CD4-positive, alpha-beta memory T cell (primary cell): ENCODE results near the gene NRXN2. TPM values are rescaled to one million over a fixed set of nuclear protein-coding genes. Genes with fewer than 3 reads are reported as not detected.

Source experiments
- CTCF ChIA-PET: fragments of 350-600 bp; sonication (Branson Sonifier 250); formaldehyde crosslinking; loops from one replicate; lab custom pipeline; 2021; ENCODE audit warnings: inconsistent platforms; ENCODE audit not compliant: partially characterized antibody; lab: Charles Lee
- POLR2A ChIA-PET: fragments of 350-600 bp; sonication (Branson Sonifier 250); formaldehyde crosslinking; loops from one replicate; lab custom pipeline; 2021; ENCODE audit not compliant: partially characterized antibody; lab: Charles Lee
- DNase-seq, 5 donors: peaks; one replicate each; pipeline versions ENCODE4 v3.0.0 to v3.0.0-alpha.2; 2020 to 2022; ENCODE audit warnings: mixed read lengths in 1 of 5
- H3K27ac ChIP-seq: one replicate; pipeline ENCODE4 v1.7.0; 2013; ENCODE audit warnings: low read depth, low read length
- H3K27me3 ChIP-seq: 2 replicates; pipeline ENCODE4 v1.7.0; 2013; ENCODE audit warnings: mild to moderate bottlenecking, low read length, moderate library complexity; ENCODE audit not compliant: insufficient read depth
- H3K36me3 ChIP-seq: 2 replicates; pipeline ENCODE4 v1.7.0; 2013; ENCODE audit warnings: mild to moderate bottlenecking, low read length, moderate library complexity; ENCODE audit not compliant: insufficient read depth
- H3K4me1 ChIP-seq: 2 replicates; pipeline ENCODE4 v1.7.0; 2013; ENCODE audit warnings: mild to moderate bottlenecking, low read length, moderate library complexity; ENCODE audit not compliant: insufficient read depth
- H3K4me3 ChIP-seq, 2 donors: one replicate each; pipeline ENCODE4 v1.7.0; 2013; ENCODE audit warnings: low read length in 2 of 2, mild to moderate bottlenecking in 1 of 2
- H3K9me3 ChIP-seq, 2 donors: one replicate each; pipeline ENCODE4 v1.7.0; 2013; ENCODE audit warnings: low read length in 2 of 2, control low read depth in 1 of 2; ENCODE audit not compliant: control insufficient read depth in 1 of 2
- H3K27ac Mint-ChIP-seq, 7 donors: one replicate each; pipeline ENCODE4 v1.8.0; 2020 to 2021; ENCODE audit warnings: mixed read lengths in 7 of 7, mild to moderate bottlenecking in 6 of 7, inconsistent platforms in 3 of 7, moderate library complexity in 3 of 7
- H3K27me3 Mint-ChIP-seq, 2 donors: one replicate each; pipeline ENCODE4 v1.8.0; 2020 to 2021; ENCODE audit warnings: mixed read lengths in 2 of 2
- H3K36me3 Mint-ChIP-seq, 2 donors: one replicate each; pipeline ENCODE4 v1.8.0; 2020 to 2021; ENCODE audit warnings: mixed read lengths in 2 of 2, inconsistent platforms in 1 of 2, mild to moderate bottlenecking in 1 of 2
- H3K4me1 Mint-ChIP-seq, 4 donors: one replicate each; pipeline ENCODE4 v1.8.0; 2020 to 2021; ENCODE audit warnings: mixed read lengths in 4 of 4, mild to moderate bottlenecking in 1 of 4
- H3K4me3 Mint-ChIP-seq, 8 donors: one replicate each; pipeline ENCODE4 v1.8.0; 2020 to 2021; ENCODE audit warnings: mixed read lengths in 8 of 8, mild to moderate bottlenecking in 7 of 8, moderate library complexity in 6 of 8, inconsistent platforms in 3 of 8
- H3K9me3 Mint-ChIP-seq, 8 donors: one replicate each; pipeline ENCODE4 v1.8.0; 2020 to 2021; ENCODE audit warnings: mixed read lengths in 8 of 8, mild to moderate bottlenecking in 5 of 8, inconsistent platforms in 3 of 8, moderate library complexity in 1 of 8
- intact Hi-C: fragments of 100-400 bp; cut with micrococcal nuclease; formaldehyde crosslinking; loops from one replicate; pipeline ENCODE4 v1.15.1; 2023
- polyA plus RNA-seq, 2 donors: library from polyadenylated mRNA; unstranded; fragments of 300-500 nt; fragmentation: Illumina TruSeq; gene quantifications; one replicate each; pipeline ENCODE4 v1.2.3, GENCODE V29; 2021
- total RNA-seq, 2 experiments: library from RNA; stranded (reverse); gene quantifications; one replicate each; pipeline ENCODE4 v1.2.3, GENCODE V29; 2021

NRXN2 gene
- total and polyA plus RNA-seq, 4 experiments from 2014 or later = 0.30 TPM; not detected in 3

DNA sequence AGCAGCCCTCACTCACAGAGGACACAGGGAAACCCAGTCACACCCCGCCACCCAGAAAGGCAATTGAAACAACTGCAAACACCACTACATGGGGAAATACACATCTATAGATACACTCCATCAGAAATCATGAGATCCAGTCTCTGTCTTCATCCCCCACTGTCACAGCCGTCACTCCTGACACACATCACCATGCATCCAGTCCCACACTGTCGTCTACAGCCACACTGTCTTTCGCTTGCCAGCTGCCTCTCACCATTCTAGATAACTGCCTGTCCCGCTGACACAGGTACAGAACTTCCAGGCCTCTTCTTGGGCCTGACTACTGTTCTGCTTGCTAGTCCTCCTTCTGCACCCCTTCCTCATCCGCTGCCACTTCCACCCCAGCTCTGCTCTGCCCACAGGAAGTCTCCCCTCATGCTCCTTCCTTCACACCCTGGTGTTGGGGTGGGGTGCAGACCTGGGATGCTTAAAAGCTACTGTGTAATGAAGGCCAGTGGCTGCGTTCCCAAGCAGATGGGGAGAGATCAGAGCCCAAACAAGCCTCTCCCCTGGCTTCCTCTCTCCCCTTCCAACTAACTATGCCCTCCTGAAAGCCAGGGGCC lies 89.3 kb downstream of the NRXN2 start:
- H3K27ac ChIP-seq = no peak overlapping the region
- H3K9me3 ChIP-seq = no peaks in the 10 kb centered on the region
- Mint-ChIP-seq H3K36me3 (no peaks in the 10 kb centered on the region), H3K27me3 (peaks cover 9 to 23% of the 10 kb centered on the region in 2 donors), H3K9me3 (peaks cover 0 to 1% (median 0%) of the 10 kb centered on the region in 8 donors), H3K4me1 (peaks cover 4 to 15% (median 4%) of the 10 kb centered on the region in 4 donors), H3K4me3 (no peak overlapping the region), H3K27ac (peak overlapping the region in 1 of 7 donors; percentile 11)
- no peak for DNase-seq
- ChIA-PET CTCF (no interaction called here), POLR2A (no interaction called here)
- H3K27me3 ChIP-seq = no peaks in the 10 kb centered on the region
- peaks cover 7% of the 10 kb centered on the region for H3K4me1 ChIP-seq
- H3K36me3 ChIP-seq = no peaks in the 10 kb centered on the region
- no peak overlapping the region for H3K4me3 ChIP-seq
- intact Hi-C loops = no loop called here

DNA sequence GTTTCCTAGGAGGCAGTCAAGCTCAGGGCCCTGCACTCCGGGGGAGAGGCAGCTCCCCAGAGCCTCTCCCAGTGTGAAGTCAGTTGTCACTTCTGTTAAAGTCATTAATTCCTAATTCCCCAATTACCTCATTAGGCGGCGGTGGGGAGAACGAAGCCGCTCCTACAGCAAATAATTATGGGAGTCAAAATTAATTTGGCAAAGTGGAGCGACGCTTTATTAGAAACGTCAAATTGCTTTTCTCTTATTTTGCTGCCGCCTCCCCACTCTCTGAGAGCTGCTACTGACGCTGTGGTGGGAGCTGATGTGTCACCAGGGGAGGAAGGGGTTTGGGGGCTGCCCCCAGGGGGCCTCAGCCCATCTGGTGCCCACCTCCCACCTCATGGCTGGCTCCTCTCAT lies 90.3 kb downstream of the NRXN2 start:
- Histone ChIP-seq H3K27me3 (no peaks in the 10 kb centered on the region), H3K4me1 (peaks cover 7% of the 10 kb centered on the region), H3K9me3 (no peaks in the 10 kb centered on the region), H3K36me3 (no peaks in the 10 kb centered on the region), H3K27ac (no peak overlapping the region), H3K4me3 (no peak overlapping the region)
- intact Hi-C loops = no loop called here
- H3K27me3 Mint-ChIP-seq = peaks cover 9 to 23% of the 10 kb centered on the region in 2 donors
- ChIA-PET POLR2A (no interaction called here), CTCF (no interaction called here)
- DNase-seq = no peak
- H3K4me3 Mint-ChIP-seq = no peak overlapping the region
- H3K27ac Mint-ChIP-seq = no peak overlapping the region
- H3K4me1 Mint-ChIP-seq = peaks cover 4 to 15% (median 4%) of the 10 kb centered on the region in 4 donors
- H3K9me3 Mint-ChIP-seq = peaks cover 0 to 1% (median 0%) of the 10 kb centered on the region in 8 donors
- H3K36me3 Mint-ChIP-seq = no peaks in the 10 kb centered on the region

DNA sequence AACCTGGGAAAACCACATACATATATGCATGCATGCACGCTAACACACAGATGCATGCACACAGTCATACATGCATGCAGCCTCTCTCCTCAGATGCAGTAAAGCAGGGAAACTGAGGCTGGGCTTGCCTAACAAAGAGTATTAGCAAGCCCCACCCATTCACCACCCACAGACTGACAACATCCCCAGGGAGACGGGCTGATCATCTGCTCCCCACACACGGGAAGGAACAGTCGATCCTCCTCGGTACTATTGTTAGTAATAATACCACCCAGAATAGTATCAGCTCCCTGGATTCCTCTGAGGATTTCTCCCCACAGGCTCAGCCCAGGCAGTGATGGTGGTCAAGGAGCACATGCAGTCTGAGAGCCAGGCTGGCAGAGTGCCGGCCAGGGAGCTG lies 90.8 kb downstream of the NRXN2 start:
- Mint-ChIP-seq H3K27me3 (peaks cover 9 to 23% of the 10 kb centered on the region in 2 donors), H3K4me1 (peaks cover 4 to 15% (median 4%) of the 10 kb centered on the region in 4 donors), H3K9me3 (peaks cover 0 to 1% (median 0%) of the 10 kb centered on the region in 8 donors), H3K4me3 (no peak overlapping the region), H3K36me3 (no peaks in the 10 kb centered on the region), H3K27ac (no peak overlapping the region)
- H3K4me1 ChIP-seq = peaks cover 7% of the 10 kb centered on the region
- H3K9me3 ChIP-seq = no peaks in the 10 kb centered on the region
- DNase-seq = no peak
- ChIA-PET POLR2A (no interaction called here), CTCF (no interaction called here)
- no peak overlapping the region for H3K27ac ChIP-seq
- no peak overlapping the region for H3K4me3 ChIP-seq
- no peaks in the 10 kb centered on the region for H3K27me3 ChIP-seq
- intact Hi-C loops = no loop called here
- H3K36me3 ChIP-seq = no peaks in the 10 kb centered on the region

DNA sequence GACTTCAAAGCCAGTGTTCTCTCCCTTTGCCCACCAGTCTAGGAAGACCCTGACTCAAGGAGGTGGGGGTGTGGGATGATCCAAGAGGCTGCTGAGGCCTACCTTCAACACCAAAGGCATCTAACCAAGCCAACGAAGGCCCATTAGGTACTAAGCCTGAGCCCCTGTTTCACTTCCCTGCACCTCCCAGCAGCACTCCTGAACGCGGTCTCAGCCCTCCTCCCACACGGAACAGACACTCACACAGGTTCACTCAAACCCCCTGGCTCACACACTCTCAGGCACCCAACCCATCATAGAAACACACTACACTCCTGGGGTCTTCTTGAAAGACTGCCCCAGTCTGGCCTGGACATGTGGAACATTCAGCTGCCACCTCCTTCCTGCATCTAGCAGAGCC lies 91.3 kb downstream of the NRXN2 start:
- Mint-ChIP-seq H3K9me3 (peaks cover 0 to 1% (median 0%) of the 10 kb centered on the region in 8 donors), H3K36me3 (no peaks in the 10 kb centered on the region), H3K4me3 (no peak overlapping the region), H3K4me1 (peaks cover 4 to 15% (median 4%) of the 10 kb centered on the region in 4 donors), H3K27me3 (peaks cover 9 to 22% of the 10 kb centered on the region in 2 donors), H3K27ac (peak overlapping the region in 1 of 7 donors; percentile 52)
- Histone ChIP-seq H3K27ac (no peak overlapping the region), H3K9me3 (no peaks in the 10 kb centered on the region), H3K27me3 (no peaks in the 10 kb centered on the region), H3K4me3 (no peak overlapping the region), H3K36me3 (no peaks in the 10 kb centered on the region), H3K4me1 (peaks cover 7% of the 10 kb centered on the region)
- POLR2A ChIA-PET = no interaction called here
- CTCF ChIA-PET = no interaction called here
- intact Hi-C loops = no loop called here
- no peak for DNase-seq

DNA sequence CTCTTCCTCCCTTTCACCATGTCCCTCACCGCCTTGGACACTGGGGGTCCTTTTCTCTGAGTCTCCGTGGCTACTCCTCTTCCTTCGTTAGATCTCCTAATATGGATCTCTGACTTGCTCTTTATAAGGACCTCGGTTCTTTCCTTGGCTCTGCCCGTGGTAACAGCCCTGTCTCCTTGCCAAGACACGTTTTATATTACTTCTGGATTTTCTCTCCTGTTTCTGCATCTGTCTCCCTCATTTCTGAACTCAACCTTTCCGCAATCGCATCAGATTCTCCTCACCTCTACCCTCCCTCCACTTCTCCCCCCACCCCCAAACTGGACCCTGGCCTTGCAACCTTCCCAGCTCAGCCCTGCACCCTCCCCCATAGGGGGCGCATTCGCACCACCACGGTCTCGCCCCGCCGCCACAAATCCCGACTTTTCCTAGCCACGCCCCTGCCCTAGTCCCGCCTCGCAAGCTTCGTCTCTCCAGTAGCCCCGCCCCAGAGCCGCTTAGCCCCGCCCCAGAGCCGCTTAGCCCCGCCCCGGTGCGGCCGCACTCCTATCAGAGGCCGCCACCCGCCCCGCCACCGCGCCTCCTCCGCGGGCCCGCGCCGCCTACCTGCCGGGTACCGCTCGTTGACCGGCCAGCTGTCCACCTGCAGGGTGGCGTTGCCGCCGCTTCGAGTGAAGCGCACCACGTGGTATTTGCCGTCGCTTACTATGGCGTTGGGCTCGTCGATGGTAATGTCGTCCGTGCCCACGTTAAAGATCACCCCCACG lies 93.0 kb downstream of the NRXN2 start:
- Mint-ChIP-seq H3K27ac (no peak overlapping the region), H3K36me3 (no peaks in the 10 kb centered on the region), H3K4me3 (no peak overlapping the region), H3K27me3 (peaks cover 7 to 13% of the 10 kb centered on the region in 2 donors), H3K4me1 (peaks cover 4 to 15% (median 4%) of the 10 kb centered on the region in 4 donors), H3K9me3 (peaks cover 0 to 1% (median 0%) of the 10 kb centered on the region in 8 donors)
- intact Hi-C loops = no loop called here
- ChIA-PET POLR2A (no interaction called here), CTCF (no interaction called here)
- H3K27ac ChIP-seq = no peak overlapping the region
- no peak overlapping the region for H3K4me3 ChIP-seq
- no peaks in the 10 kb centered on the region for H3K36me3 ChIP-seq
- peaks cover 7% of the 10 kb centered on the region for H3K4me1 ChIP-seq
- no peaks in the 10 kb centered on the region for H3K9me3 ChIP-seq
- no peak for DNase-seq
- H3K27me3 ChIP-seq = no peaks in the 10 kb centered on the region

DNA sequence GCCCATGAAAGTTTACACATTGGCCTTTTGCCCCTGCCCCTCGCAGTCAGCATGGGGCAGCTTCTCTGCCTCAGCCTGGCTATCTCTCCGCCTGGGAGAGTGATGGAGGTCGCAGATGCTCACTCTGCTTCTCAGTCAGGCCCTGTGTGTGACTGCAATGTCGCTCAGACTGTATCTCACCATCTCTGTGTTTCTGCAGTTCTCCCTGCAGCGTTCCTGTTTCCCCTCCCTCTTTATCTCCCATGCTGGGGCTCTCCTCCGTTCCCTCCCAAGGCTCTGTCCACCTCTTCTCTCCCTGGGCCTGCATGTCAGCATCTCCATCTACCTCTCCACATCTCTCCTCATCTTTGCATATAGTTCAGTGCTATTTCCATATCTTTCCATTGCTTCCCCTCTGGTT lies 93.9 kb downstream of the NRXN2 start:
- Histone ChIP-seq H3K9me3 (no peaks in the 10 kb centered on the region), H3K36me3 (no peaks in the 10 kb centered on the region), H3K4me1 (peaks cover 6% of the 10 kb centered on the region), H3K27ac (no peak overlapping the region), H3K4me3 (no peak overlapping the region), H3K27me3 (no peaks in the 10 kb centered on the region)
- Mint-ChIP-seq H3K9me3 (peaks cover 0 to 1% (median 0%) of the 10 kb centered on the region in 8 donors), H3K4me3 (no peak overlapping the region), H3K36me3 (no peaks in the 10 kb centered on the region), H3K4me1 (peaks cover 4 to 8% (median 4%) of the 10 kb centered on the region in 4 donors), H3K27ac (no peak overlapping the region), H3K27me3 (peaks cover 2 to 4% of the 10 kb centered on the region in 2 donors)
- ChIA-PET CTCF (no interaction called here), POLR2A (no interaction called here)
- DNase-seq = no peak
- intact Hi-C loops = no loop called here

DNA sequence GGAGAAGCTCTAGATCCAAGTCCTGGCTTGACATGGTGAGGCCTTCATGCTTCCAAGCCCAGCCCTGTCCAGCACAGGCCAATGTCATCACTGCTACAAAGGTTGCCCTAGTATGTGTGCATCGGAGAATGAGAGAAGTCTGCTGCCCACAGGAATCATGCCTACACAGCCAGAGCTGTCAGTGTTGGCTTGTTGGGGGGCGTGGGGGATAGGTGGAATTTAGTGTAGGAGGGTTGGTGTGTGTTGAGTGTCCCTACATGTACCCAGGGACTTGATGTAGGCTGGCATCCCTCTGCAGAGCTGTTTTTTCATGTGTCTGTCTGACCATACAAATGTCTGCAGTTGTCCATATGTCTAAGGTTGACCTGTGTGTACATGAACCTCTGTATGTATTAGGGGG lies 94.4 kb downstream of the NRXN2 start:
- Mint-ChIP-seq H3K4me1 (peaks cover 2 to 3% (median 2%) of the 10 kb centered on the region in 4 donors), H3K9me3 (peaks cover 0 to 1% (median 0%) of the 10 kb centered on the region in 8 donors), H3K36me3 (no peaks in the 10 kb centered on the region), H3K27me3 (peaks cover 2 to 3% of the 10 kb centered on the region in 2 donors), H3K27ac (no peak overlapping the region), H3K4me3 (no peak overlapping the region)
- Histone ChIP-seq H3K4me1 (peaks cover 1% of the 10 kb centered on the region), H3K9me3 (no peaks in the 10 kb centered on the region), H3K27ac (no peak overlapping the region), H3K36me3 (no peaks in the 10 kb centered on the region), H3K27me3 (no peaks in the 10 kb centered on the region), H3K4me3 (no peak overlapping the region)
- ChIA-PET POLR2A (no interaction called here), CTCF (interaction anchor here (0.6 kb wide), 1 partner anchor 342 kb away, joined by 3 read pairs; no protein-coding TSS in a partner anchor)
- no peak for DNase-seq
- intact Hi-C loops = no loop called here
